GM18519 (cell line): ENCODE data around the gene DNAH8.
"Not testable (repeated sequence)": the region's sequence is repeated elsewhere in the genome, so short reads cannot be mapped to it uniquely, and the experiment has no call there.

ENCODE experiments used
- ATAC-seq: cut with Tn5 transposase; IDR thresholded peaks from one replicate; pipeline ENCODE4 v1.9.1; 2021; ENCODE audit warnings: mild to moderate bottlenecking, moderate library complexity; ENCODE audit not compliant: unreplicated experiment, low FRiP score

DNAH8 gene

DNA sequence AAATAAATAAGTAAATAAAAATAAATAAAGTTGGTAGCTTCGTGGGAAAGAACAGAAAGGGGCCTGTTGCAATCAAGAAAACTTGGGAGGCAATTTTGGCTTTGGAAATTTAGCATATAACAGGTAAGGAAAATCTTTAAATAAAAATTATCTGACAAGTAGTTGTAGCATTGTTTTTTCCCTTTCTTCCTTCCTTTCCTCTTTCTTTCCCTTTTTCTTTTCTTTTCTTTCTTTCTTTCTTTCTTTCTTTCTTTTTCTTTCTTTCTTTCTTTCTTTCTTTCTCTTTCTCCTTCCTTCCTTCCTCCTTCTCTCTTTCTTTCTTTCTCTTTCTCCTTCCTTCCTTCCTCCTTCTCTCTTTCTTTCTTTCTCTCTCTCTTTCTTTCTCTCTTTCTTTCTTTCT is 158.7 kb downstream of the DNAH8 start:
- ATAC-seq, result not testable (repeated sequence)

DNA sequence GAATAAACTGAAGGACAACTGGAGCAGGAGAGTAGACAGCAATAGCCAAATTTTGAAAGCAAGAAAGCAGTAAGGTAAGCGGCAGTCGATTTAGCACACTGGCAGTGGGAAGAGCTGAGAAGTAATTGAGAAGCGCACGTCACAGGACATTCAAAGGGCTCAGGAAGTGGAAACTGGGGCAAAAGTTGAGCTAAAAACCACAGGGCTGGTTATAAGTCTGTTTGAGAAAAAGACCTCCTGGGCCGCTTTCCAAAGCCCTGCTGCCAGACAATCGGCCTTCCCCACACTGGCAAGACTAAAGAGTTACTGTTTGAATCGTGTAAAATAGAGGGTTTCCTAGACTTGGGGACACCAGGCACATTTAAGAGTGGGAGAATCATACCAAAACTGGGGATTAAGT is 161.4 kb downstream of the DNAH8 start:
- ATAC-seq, result no peak

GRCh38 chr6:38877721-38878120 is 162.6 kb downstream of the DNAH8 start:
- no peak for ATAC-seq

DNA sequence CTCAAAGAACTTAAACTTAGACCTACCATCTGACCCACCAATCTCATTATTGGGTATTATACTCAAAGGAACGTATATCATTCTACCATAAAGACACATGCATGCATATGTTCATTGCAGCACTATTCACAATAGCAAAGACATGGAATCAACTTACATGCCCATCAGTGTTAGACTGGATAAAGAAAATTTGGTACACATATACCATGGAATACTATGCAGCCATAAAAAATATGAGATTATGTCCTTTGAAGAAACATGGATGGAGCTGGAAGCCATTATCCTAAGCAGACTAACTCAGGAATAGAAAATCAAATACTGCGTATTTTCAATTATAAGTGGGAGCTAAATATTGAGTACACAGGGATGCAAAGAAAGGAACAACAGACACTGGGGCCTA is 167.0 kb downstream of the DNAH8 start:
- no peak for ATAC-seq

- no peak for ATAC-seq
These were observed 182.4 kb downstream of the DNAH8 start for GRCh38 chr6:38897507-38897906.

GRCh38 chr6:38901802-38902522 is 186.9 kb downstream of the DNAH8 start:
- no peak for ATAC-seq

GRCh38 chr6:38906582-38906981 is 191.5 kb downstream of the DNAH8 start:
- no peak for ATAC-seq

DNA sequence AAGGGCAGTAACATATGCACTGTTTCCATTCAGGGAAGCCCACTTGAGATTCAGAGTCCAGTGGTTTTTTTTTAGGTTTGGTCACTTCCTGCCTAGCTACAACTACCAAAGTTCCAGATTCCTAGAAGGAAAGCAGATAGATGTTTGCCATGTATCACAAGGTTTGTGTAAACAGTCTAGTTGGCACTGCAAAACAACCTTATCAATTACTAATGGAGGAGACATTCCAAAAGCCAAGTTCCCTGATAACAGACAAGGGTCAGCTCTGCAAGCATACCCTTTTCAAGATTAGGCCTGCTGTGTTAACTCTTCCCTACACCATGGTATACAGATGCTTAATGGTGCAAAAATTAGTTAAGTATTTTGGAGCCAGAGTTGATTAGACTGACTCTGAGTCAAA is 192.2 kb downstream of the DNAH8 start:
- ATAC-seq, result no peak

- ATAC-seq, result no peak
These were observed 194.1 kb downstream of the DNAH8 start for GRCh38 chr6:38909015-38909730.

- no peak for ATAC-seq
These were observed 195.1 kb downstream of the DNAH8 start for GRCh38 chr6:38910207-38910606.

- ATAC-seq, result no peak
These were observed 197.3 kb downstream of the DNAH8 start for GRCh38 chr6:38912378-38912777.

DNA sequence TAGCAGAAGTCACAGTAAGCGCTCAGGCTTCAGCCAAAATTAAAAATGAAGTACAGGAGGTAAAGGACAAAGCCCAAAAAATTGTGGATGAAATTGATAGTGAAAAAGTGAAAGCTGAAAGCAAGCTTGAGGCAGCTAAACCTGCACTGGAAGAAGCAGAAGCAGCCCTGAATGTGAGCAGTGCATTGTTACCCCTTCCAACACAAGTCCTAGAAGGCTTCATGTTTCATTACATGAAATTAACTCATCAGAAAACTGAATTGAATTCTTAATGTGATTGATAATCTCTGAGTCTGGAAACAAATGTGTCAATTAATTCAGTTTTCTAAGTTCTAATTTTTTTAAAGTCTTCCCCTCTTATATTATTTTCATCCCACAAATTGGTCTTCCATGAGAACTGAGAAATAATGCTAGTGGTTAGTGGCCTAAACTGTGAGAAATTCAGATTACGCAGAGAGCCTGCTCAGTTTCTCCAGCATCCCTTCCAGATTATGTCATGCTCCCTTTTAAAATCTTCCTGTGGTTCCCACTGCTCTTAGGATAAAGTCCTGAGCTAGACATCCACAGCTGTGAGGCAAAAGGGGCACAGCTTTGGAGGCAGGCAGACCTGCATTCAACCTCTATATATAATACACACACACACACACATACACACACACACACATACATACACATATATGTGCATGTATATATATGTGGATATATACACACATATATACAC is 200.3 kb downstream of the DNAH8 start:
- no peak for ATAC-seq

DNA sequence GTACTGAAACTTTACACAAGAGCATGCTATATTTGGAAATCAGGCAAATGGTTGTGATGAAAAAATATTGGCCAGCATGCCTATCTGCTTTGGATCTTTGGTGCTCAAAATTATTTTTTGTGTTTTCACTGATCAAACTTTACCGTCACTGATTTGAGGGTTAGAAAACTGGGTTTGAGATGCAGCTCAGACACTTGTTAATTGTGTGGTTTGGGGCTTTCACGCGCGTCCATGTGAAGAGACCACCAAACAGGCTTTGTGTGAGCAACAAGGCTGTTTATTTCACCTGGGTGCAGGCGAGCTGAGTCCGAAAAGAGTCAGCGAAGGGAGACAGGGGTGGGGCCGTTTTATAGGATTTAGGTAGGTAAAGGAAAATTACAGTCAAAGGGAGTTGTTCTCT is 206.4 kb downstream of the DNAH8 start:
- ATAC-seq, result not testable (repeated sequence)

DNA sequence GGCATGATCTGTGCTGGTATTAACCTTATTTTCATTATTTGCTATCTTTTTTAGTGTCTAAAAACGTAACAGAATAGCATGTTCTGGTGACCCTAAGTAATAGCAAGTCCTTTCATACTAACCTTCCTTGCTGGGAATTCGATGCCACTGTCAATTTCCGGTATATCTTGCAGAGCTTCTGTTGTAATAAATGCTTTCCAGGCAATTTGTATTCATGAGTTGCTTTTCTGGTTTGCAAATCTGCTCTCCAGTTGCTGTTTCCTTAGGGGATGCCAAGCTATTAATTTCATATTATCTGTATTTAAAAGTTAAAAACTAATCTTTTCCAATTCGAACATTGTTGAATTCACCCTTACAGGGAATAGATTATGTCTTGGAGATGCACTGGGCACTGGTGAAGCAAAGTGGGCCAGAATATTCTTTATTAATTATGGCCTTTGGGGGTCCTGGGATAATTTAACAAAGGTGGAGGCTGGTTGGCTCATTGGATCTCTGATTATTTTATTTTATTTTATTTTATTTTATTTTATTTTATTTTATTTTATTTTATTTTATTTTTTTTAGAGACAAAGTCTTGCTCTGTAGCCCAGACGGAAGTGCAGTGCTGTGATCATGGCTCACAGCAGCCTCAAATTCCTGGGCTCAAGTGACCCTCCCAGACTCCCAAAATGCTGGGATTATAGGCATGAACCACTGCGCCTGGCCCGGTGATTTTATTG is 209.8 kb downstream of the DNAH8 start:
- ATAC-seq, result no peak

DNA sequence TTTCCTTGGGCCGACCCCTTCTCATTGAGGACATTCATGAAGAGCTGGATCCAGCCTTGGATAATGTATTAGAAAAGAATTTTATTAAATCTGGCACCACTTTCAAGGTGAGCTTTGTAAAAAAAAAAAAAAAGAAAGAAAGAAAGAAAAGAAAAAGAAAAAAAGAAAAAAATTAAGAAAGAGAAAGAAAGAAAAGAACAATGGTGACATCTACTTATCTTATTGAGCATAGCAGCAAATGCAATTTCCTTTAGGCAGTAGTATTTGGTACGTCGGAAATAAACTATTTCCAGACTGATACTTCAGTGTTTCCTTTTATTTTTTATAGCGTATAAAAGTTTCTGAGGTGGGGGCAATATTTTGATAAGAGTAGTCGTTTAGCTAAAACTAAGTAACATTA is 214.4 kb downstream of the DNAH8 start:
- ATAC-seq, result no peak

DNA sequence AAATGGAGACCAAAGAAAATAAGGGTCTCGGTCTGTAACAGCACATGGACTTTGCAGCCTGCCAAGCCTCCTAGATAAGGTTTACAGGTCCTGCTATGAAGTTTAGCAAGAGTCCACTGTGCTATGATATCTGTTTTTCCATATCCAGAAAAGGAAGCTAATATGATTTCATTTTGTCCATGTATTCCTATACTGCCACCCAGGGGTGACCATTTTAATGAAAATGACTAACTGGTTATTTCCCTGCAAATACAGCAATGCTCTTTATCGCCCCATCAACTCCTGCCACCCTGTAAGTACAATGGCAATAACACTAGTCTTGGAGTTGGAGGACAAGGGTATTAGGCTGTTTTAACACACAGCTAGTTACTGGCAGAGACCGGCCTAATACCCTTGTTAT is 218.3 kb downstream of the DNAH8 start:
- no peak for ATAC-seq

DNA sequence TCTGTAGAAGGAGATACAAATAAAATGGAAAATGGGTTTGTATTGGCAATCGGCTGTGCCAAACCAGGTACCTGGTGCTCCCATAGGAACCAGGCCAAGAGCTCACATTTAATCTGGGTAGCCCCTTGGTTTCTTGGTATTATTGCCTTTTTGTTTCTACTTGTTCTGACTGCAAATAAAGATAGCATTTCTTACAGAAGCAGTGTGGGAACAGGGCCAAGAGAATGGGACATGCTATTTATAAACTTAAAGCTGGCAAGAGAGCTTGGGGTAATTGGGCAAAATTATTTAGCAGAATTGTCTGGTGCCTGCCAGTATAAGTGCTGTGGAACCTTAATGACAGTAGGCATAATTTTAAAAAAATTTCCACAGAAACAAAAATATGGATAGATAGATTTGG is 219.9 kb downstream of the DNAH8 start:
- no peak for ATAC-seq

DNA sequence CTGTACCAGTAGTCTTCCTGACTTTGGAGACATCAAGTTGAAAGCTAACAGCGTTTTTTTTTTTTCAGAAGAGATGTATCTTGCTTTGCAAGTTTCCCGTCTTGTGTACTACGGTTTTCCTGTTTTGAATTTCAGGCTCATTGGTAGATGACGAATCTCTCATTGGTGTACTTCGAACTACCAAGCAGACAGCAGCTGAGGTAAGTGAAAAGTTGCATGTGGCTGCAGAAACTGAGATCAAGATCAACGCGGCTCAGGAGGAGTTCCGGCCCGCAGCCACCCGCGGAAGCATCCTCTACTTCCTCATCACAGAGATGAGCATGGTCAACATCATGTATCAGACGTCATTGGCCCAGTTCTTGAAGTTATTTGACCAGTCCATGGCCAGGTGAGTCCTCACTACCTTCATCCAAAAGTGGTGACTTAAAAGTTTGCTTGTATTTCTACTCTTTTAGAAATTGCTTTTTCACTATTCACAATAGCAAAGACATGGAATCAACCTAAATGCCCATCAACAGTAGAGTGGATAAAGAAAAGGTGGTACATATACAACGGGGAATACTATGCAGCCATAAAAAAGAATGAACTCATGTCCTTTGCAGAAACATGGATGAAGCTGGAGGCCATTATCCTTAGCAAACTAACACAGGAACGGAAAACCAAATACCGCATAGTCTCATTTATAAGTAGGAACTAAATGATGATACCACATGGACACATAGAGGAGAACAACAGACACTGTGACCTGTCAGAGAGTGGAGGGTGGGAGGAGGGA is 222.9 kb downstream of the DNAH8 start:
- no peak for ATAC-seq

DNA sequence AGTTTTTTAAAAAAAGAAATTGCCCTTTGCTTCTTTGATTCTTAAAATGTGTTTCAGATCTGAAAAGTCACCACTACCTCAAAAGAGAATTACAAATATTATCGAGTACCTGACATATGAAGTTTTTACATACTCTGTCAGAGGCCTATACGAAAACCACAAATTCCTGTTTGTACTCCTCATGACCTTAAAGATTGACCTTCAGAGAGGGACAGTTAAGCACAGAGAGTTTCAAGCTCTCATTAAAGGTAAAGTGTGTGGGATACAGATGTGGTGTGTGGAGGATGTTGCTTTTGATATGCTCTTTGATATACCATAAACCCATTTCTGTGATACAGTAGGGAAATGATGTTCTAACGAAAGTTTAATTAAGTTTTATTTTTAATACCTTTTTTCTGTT is 223.6 kb downstream of the DNAH8 start:
- no peak for ATAC-seq

DNA sequence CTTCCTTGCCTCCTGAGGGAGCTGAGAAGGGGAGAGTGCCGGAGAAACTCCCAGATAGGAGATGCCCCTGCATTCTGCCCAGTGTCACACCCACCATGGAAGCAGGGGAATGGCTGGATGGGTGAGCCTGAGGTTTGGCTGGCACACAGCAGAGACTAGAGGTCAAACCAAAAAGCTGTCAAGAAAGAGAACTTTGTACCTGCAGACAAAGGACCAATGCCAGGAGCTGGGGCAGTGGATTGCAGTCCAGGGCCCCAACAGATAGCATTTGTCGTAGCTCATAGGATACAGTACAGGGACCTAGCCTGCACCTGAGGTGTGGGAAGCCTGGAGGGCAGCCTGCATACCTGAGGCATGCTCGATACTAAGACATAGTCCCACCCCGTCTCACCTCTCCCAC is 227.3 kb downstream of the DNAH8 start:
- ATAC-seq, result no peak
